ENCODE measurements around the gene TCF12.

The TCF12 gene

GRCh38 chr15:57056357-57056756 is 137.9 kb downstream of the TCF12 start:
- no peak for TF ChIP-seq CTCF (IDR thresholded peaks at IDR 0.05; ENCODE audit: low read depth, low read length, missing control alignments)

GRCh38 chr15:57057134-57057930 is 138.9 kb downstream of the TCF12 start:
- no peak overlapping the region for H3K4me3 ChIP-seq (replicated peaks; ENCODE audit: low read depth, low read length)
- no peak for DNase-seq (ENCODE audit: extremely low read depth, low read depth)
- no peak for TF ChIP-seq CTCF (IDR thresholded peaks at IDR 0.05; ENCODE audit: low read depth, low read length, missing control alignments)

More at GRCh38 chr15:57056357-57056756, 137.9 kb downstream of the TCF12 start:
- no peak overlapping the region for H3K4me3 ChIP-seq (replicated peaks; ENCODE audit: low read depth, low read length)
- DNase-seq (ENCODE audit: extremely low read depth, low read depth), result no peak

- no peak for TF ChIP-seq CTCF (IDR thresholded peaks at IDR 0.05; ENCODE audit: low read depth, low read length, missing control alignments)
- H3K4me3 ChIP-seq (replicated peaks; ENCODE audit: low read depth, low read length), result no peak overlapping the region
- no peak for DNase-seq (ENCODE audit: extremely low read depth, low read depth)
Measured at GRCh38 chr15:57059026-57059660, 140.7 kb downstream of the TCF12 start.

- DNase-seq (ENCODE audit: extremely low read depth, low read depth), result no peak
- H3K4me3 ChIP-seq (replicated peaks; ENCODE audit: low read depth, low read length), result no peak overlapping the region
- no peak for TF ChIP-seq CTCF (IDR thresholded peaks at IDR 0.05; ENCODE audit: low read depth, low read length, missing control alignments)
Measured at GRCh38 chr15:57060799-57061198, 142.4 kb downstream of the TCF12 start.

GRCh38 chr15:57061281-57061680 is 142.8 kb downstream of the TCF12 start:
- TF ChIP-seq CTCF (IDR thresholded peaks at IDR 0.05; ENCODE audit: low read depth, low read length, missing control alignments), result no peak
- no peak for DNase-seq (ENCODE audit: extremely low read depth, low read depth)
- H3K4me3 ChIP-seq (replicated peaks; ENCODE audit: low read depth, low read length), result no peak overlapping the region

- H3K4me3 ChIP-seq (replicated peaks; ENCODE audit: low read depth, low read length), result no peak overlapping the region
- no peak for DNase-seq (ENCODE audit: extremely low read depth, low read depth)
- no peak for TF ChIP-seq CTCF (IDR thresholded peaks at IDR 0.05; ENCODE audit: low read depth, low read length, missing control alignments)
Measured at GRCh38 chr15:57061696-57062095, 143.3 kb downstream of the TCF12 start.

All from HFF-Myc (cell line).